ENCODE data around the gene NPIPA8.
"Not testable (repeated sequence)": the region's sequence is repeated elsewhere in the genome, so short reads cannot be mapped to it uniquely, and the experiment has no call there.

The NPIPA8 gene

GRCh38 chr16:18341986-18342385 is 5.5 kb upstream of the NPIPA8 start:
- H3K27me3 ChIP-seq (replicated peaks; ENCODE audit: insufficient read depth, low read length); DNase-seq; H3K4me1 ChIP-seq (ENCODE audit: low read length); H4K20me1 ChIP-seq (ENCODE audit: insufficient read depth, low read length); H3F3A ChIP-seq (ENCODE audit: insufficient read depth, low read length); H3K4me2 ChIP-seq (ENCODE audit: low read depth, low read length); H3K9ac ChIP-seq (ENCODE audit: low read length); H3K27ac ChIP-seq (ENCODE audit: low read length); H3K9me2 ChIP-seq (replicated peaks; ENCODE audit: insufficient read depth, low read length); H3K79me2 ChIP-seq (ENCODE audit: low read length); H3K4me3 ChIP-seq (ENCODE audit: low read length); H3K9me3 ChIP-seq (replicated peaks; ENCODE audit: insufficient read depth, low read length); H3K36me3 ChIP-seq (replicated peaks; ENCODE audit: insufficient read depth, low read length); H2AFZ ChIP-seq (ENCODE audit: low read length): not testable (repeated sequence)

GRCh38 chr16:18341417-18341960 is 5.0 kb upstream of the NPIPA8 start:
- H3K27ac ChIP-seq (ENCODE audit: low read length); H3F3A ChIP-seq (ENCODE audit: insufficient read depth, low read length); DNase-seq; H3K4me1 ChIP-seq (ENCODE audit: low read length); H2AFZ ChIP-seq (ENCODE audit: low read length); H3K9me3 ChIP-seq (replicated peaks; ENCODE audit: insufficient read depth, low read length); H3K4me3 ChIP-seq (ENCODE audit: low read length); H3K27me3 ChIP-seq (replicated peaks; ENCODE audit: insufficient read depth, low read length); H3K4me2 ChIP-seq (ENCODE audit: low read depth, low read length); H3K9me2 ChIP-seq (replicated peaks; ENCODE audit: insufficient read depth, low read length); H3K9ac ChIP-seq (ENCODE audit: low read length); H3K79me2 ChIP-seq (ENCODE audit: low read length); H4K20me1 ChIP-seq (ENCODE audit: insufficient read depth, low read length); H3K36me3 ChIP-seq (replicated peaks; ENCODE audit: insufficient read depth, low read length): not testable (repeated sequence)

GRCh38 chr16:18339210-18339609 is 2.7 kb upstream of the NPIPA8 start:
- not testable (repeated sequence) for H3K79me2 ChIP-seq (ENCODE audit: low read length); H3K27ac ChIP-seq (ENCODE audit: low read length); H2AFZ ChIP-seq (ENCODE audit: low read length); H3K27me3 ChIP-seq (replicated peaks; ENCODE audit: insufficient read depth, low read length); H3K36me3 ChIP-seq (replicated peaks; ENCODE audit: insufficient read depth, low read length); H3K4me1 ChIP-seq (ENCODE audit: low read length); H3F3A ChIP-seq (ENCODE audit: insufficient read depth, low read length); H3K4me3 ChIP-seq (ENCODE audit: low read length); H3K4me2 ChIP-seq (ENCODE audit: low read depth, low read length); H3K9me3 ChIP-seq (replicated peaks; ENCODE audit: insufficient read depth, low read length); H4K20me1 ChIP-seq (ENCODE audit: insufficient read depth, low read length); DNase-seq; H3K9me2 ChIP-seq (replicated peaks; ENCODE audit: insufficient read depth, low read length); H3K9ac ChIP-seq (ENCODE audit: low read length)

GRCh38 chr16:18311811-18312210 is 24.7 kb downstream of the NPIPA8 start:
- not testable (repeated sequence) for H3K36me3 ChIP-seq (replicated peaks; ENCODE audit: insufficient read depth, low read length); H3K9me3 ChIP-seq (replicated peaks; ENCODE audit: insufficient read depth, low read length); H3K79me2 ChIP-seq (ENCODE audit: low read length); H3K4me2 ChIP-seq (ENCODE audit: low read depth, low read length); H4K20me1 ChIP-seq (ENCODE audit: insufficient read depth, low read length); H3K27ac ChIP-seq (ENCODE audit: low read length); H3K4me3 ChIP-seq (ENCODE audit: low read length); H3K4me1 ChIP-seq (ENCODE audit: low read length); H3K27me3 ChIP-seq (replicated peaks; ENCODE audit: insufficient read depth, low read length); H3F3A ChIP-seq (ENCODE audit: insufficient read depth, low read length); DNase-seq; H3K9me2 ChIP-seq (replicated peaks; ENCODE audit: insufficient read depth, low read length); H2AFZ ChIP-seq (ENCODE audit: low read length); H3K9ac ChIP-seq (ENCODE audit: low read length)

DNA sequence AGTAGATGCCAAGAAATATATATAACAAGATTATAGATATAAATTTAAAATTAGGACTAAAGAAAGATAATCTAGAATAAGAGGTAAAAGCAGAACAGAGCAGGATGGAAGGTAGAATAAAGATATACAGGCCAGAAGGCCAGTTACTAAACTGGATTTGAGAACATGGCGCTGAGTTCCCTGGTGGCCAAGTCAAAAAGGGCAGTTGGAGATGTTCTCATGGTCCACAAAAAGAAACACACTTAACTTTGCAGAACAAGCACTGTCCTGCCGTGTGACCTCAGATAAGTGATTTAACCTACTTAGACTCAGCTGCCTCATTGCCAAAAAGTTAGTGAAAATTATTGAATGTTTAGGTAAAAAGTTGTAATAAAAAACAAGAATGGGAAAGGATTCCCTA is 27.4 kb downstream of the NPIPA8 start:
- not testable (repeated sequence) for H3K27me3 ChIP-seq (replicated peaks; ENCODE audit: insufficient read depth, low read length); H3K79me2 ChIP-seq (ENCODE audit: low read length); H4K20me1 ChIP-seq (ENCODE audit: insufficient read depth, low read length); H3K9ac ChIP-seq (ENCODE audit: low read length); H3K4me1 ChIP-seq (ENCODE audit: low read length); H2AFZ ChIP-seq (ENCODE audit: low read length); H3K4me3 ChIP-seq (ENCODE audit: low read length); H3K9me3 ChIP-seq (replicated peaks; ENCODE audit: insufficient read depth, low read length); DNase-seq; H3K4me2 ChIP-seq (ENCODE audit: low read depth, low read length); H3K27ac ChIP-seq (ENCODE audit: low read length); H3K9me2 ChIP-seq (replicated peaks; ENCODE audit: insufficient read depth, low read length); H3K36me3 ChIP-seq (replicated peaks; ENCODE audit: insufficient read depth, low read length); H3F3A ChIP-seq (ENCODE audit: insufficient read depth, low read length)

GRCh38 chr16:18307241-18307640 is 29.3 kb downstream of the NPIPA8 start:
- not testable (repeated sequence) for H3K9me2 ChIP-seq (replicated peaks; ENCODE audit: insufficient read depth, low read length); H3K9ac ChIP-seq (ENCODE audit: low read length); H4K20me1 ChIP-seq (ENCODE audit: insufficient read depth, low read length); H3K9me3 ChIP-seq (replicated peaks; ENCODE audit: insufficient read depth, low read length); H3K36me3 ChIP-seq (replicated peaks; ENCODE audit: insufficient read depth, low read length); H2AFZ ChIP-seq (ENCODE audit: low read length); H3K27ac ChIP-seq (ENCODE audit: low read length); H3K79me2 ChIP-seq (ENCODE audit: low read length); H3F3A ChIP-seq (ENCODE audit: insufficient read depth, low read length); H3K4me1 ChIP-seq (ENCODE audit: low read length); H3K4me3 ChIP-seq (ENCODE audit: low read length); DNase-seq; H3K4me2 ChIP-seq (ENCODE audit: low read depth, low read length); H3K27me3 ChIP-seq (replicated peaks; ENCODE audit: insufficient read depth, low read length)

DNA sequence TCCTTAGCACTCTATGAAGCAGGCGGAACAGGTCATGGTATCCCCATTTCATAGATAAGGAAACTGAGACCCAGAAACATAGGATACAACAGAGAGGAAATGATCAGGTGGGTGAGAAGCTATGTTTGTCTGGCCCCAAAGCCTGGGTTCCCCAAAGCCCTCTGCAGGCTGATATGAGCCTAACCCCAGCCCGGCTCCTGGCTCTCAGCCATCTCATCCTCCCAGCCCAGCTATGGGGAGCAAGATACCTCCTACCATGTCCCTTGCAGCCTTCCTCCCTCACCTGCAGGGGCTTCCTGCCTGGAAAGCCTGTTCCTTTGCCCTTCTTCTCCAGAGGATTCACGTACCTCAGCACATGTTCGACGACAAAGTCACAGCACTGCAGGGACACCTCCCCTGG is 30.5 kb downstream of the NPIPA8 start:
- H3K27ac ChIP-seq (ENCODE audit: low read length); H3K9me3 ChIP-seq (replicated peaks; ENCODE audit: insufficient read depth, low read length); H2AFZ ChIP-seq (ENCODE audit: low read length); H3K36me3 ChIP-seq (replicated peaks; ENCODE audit: insufficient read depth, low read length); H3K4me1 ChIP-seq (ENCODE audit: low read length); H3K9me2 ChIP-seq (replicated peaks; ENCODE audit: insufficient read depth, low read length); H3K9ac ChIP-seq (ENCODE audit: low read length); H4K20me1 ChIP-seq (ENCODE audit: insufficient read depth, low read length); H3F3A ChIP-seq (ENCODE audit: insufficient read depth, low read length); DNase-seq; H3K79me2 ChIP-seq (ENCODE audit: low read length); H3K27me3 ChIP-seq (replicated peaks; ENCODE audit: insufficient read depth, low read length); H3K4me3 ChIP-seq (ENCODE audit: low read length); H3K4me2 ChIP-seq (ENCODE audit: low read depth, low read length): not testable (repeated sequence)

GRCh38 chr16:18303059-18303706 is 33.4 kb downstream of the NPIPA8 start:
- not testable (repeated sequence) for H3K36me3 ChIP-seq (replicated peaks; ENCODE audit: insufficient read depth, low read length); H3K9me3 ChIP-seq (replicated peaks; ENCODE audit: insufficient read depth, low read length); H3K4me3 ChIP-seq (ENCODE audit: low read length); H2AFZ ChIP-seq (ENCODE audit: low read length); H4K20me1 ChIP-seq (ENCODE audit: insufficient read depth, low read length); H3K27ac ChIP-seq (ENCODE audit: low read length); H3K27me3 ChIP-seq (replicated peaks; ENCODE audit: insufficient read depth, low read length); H3K4me1 ChIP-seq (ENCODE audit: low read length); DNase-seq; H3K9me2 ChIP-seq (replicated peaks; ENCODE audit: insufficient read depth, low read length); H3K4me2 ChIP-seq (ENCODE audit: low read depth, low read length); H3K79me2 ChIP-seq (ENCODE audit: low read length); H3F3A ChIP-seq (ENCODE audit: insufficient read depth, low read length); H3K9ac ChIP-seq (ENCODE audit: low read length)

Data from MM.1S (cell line).